Activated CD8-positive, alpha-beta memory T cell treated with anti-CD3 and anti-CD28 coated beads, Interleukin-2, amount 50 U/mL, for 1 hour (primary cell): Measurements from ENCODE around the gene ABI1.
A peak's percentile ranks its signal among the peaks of the same experiment; 100 is the strongest.

Experiments
- DNase-seq: peaks from one replicate; pipeline ENCODE4 v3.0.0-alpha.2; 2020; ENCODE audit errors: extremely low read depth

The ABI1 gene

DNA sequence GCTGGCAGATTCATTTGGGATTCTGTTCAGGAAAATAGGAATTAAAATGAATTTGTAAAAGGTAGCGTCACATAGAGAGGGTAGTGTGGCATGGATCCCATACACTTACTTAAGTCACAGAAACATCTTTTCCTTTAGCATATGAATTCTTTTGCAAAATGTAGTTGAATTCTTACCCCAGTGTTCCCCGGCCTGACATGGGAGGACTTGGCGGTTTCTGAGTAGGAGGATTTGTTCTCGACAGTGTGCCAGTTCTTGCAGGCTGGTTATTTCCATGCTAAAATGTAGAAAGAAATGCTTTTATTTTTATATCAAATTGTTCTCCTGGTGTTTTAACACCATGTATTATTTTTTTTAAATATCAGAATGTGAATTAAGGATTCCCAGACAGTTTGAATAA, 90.7 kb downstream of the ABI1 start:
- no peak for DNase-seq

DNA sequence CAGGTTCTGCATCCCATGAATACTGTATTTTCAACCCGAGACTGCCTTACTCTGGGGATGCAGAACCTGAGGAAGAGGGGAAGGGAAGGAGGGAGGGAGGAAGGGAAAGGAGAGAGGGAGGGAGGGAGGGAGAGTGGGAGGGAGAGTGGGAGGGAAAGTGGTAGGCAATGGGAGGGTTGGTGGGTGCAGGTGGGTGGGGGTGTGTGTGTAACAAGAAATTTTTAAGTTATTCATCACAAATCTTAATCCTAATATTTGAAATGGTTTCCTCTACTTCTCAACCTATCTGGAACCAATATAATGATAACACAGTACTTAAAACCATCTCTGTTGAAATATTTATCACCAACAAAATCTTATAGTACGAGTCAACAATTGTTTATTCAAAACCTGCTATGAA, 95.2 kb downstream of the ABI1 start:
- no peak for DNase-seq

DNA sequence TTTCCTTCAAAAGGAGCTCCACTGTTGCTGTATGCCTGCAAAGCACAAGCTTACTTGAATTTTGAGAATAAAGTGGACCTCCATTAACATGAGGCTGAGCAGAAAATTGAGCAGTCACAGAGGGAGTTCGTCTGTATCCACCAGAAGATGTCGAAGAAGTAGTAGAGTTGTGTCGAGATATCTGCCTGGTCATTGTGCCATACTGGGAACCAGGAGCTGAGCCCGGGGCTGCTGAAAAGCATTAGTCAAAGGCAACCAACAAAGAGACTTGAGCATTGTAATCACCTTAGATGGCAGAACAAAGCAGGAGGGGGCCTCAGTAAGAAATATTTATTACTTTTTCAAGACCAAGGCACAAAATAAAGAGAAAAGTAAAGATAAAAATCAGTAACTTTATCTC, 101.8 kb downstream of the ABI1 start:
- no peak for DNase-seq

- no peak for DNase-seq
Observed at GRCh38 chr10:26755443-26755903, 105.3 kb downstream of the ABI1 start.

- no peak for DNase-seq
Observed at GRCh38 chr10:26746061-26746460, 114.7 kb downstream of the ABI1 start.

GRCh38 chr10:26743841-26744240, 116.9 kb downstream of the ABI1 start:
- no peak for DNase-seq

GRCh38 chr10:26743091-26743490, 117.7 kb downstream of the ABI1 start:
- DNase-seq, result no peak

DNA sequence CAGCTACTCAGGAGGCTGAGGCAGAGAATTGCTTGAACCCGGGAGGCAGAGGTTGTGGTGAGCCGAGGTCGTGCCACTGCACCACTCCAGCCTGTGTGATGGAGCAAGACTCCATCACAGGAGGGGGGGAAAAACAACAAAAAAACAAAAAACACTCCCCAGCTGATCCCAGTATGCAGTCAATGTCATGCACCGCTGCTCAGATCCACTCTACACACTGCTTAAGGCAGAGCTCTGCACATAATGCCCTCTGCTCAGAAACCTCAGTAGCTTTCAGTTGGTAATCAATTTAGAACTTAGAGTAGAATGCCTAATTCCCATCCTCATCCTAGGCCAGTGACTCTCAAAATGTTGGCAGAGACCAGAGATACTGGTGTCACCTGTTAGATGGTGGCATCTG, 119.4 kb downstream of the ABI1 start:
- no peak for DNase-seq

DNA sequence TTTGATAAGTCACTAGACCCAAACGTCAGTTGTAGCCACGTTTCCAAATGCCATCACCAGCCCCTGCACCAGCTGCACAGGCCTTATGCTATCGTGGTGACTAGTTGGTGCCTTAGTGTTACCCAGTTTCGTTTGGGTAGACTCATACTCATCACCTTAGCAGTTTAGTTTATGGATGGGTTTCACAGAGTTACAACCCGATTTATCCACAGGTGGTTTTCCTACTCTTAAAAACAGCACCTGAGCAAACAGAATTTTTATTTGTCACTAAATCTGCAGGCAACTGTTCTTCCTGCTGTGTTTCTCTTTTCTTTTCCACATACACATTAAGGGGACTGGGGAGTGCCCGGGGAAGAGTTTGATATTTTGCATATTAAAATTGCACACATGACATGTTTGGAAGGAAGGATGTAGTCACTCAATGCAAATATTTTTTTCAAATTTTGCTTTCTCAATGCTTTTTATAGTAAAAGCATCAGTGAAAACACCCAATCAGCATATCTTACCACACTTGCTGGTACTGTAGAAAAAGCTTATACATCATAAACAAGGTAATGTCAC, 121.6 kb downstream of the ABI1 start:
- DNase-seq, result no peak

DNA sequence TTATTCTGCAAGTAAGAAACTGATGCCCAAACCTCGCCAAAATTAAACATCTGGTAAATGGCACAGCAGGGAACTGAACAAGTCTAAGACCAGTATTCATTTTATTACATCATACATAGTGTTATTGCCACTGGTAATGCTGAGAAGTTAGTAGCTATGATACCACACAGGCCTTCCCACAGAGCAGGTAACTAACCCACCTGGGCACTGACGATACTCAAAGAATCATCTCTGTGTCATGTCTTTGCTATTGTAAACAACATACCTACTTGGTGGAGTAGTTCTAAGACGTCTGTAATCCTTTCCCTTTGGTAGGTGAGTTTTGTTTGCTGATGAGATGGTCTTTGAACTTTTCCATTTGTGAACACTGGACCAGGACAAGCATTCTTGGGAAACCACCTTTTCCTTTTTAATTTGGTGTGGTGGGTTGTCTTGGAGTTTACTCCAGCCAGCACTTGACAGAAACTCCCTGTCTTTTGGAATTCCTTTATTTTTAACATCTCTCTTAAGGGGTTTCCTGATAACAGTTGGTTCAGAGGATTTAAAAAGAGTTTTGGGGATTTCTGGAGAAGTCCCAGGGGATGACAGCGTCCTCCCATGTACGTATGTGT, 122.4 kb downstream of the ABI1 start:
- DNase-seq, result no peak

DNA sequence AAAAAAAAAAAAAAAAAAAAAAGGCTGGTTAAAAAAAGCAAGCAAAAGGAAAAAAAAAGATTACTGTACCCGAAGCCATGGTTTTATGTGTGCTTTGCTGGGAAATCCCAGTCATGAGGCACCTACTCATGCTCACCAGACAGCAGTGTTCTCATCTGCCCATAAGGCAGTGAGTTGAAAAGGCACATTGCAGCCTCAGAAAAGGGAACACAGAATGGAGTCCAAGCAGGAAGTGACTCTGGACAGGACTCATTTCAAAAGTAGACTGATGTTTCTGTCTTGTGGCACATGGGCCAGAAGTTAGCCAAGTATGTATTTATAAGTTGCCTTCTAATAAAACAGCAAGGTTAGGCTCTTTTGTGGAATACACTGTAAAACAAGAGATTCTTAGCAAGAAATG, 123.0 kb downstream of the ABI1 start:
- no peak for DNase-seq

- DNase-seq, result no peak
Observed at GRCh38 chr10:26735435-26735834, 125.3 kb downstream of the ABI1 start.

- DNase-seq, result no peak
Observed at GRCh38 chr10:26733750-26734568, 126.8 kb downstream of the ABI1 start.

- DNase-seq, result no peak
Observed at GRCh38 chr10:26730552-26730951, 130.2 kb downstream of the ABI1 start.

- DNase-seq, result no peak
Observed at GRCh38 chr10:26729395-26729794, 131.4 kb downstream of the ABI1 start.

GRCh38 chr10:26728957-26729356, 131.8 kb downstream of the ABI1 start:
- no peak for DNase-seq

- no peak for DNase-seq
Observed at GRCh38 chr10:26727005-26727404, 133.8 kb downstream of the ABI1 start.

DNA sequence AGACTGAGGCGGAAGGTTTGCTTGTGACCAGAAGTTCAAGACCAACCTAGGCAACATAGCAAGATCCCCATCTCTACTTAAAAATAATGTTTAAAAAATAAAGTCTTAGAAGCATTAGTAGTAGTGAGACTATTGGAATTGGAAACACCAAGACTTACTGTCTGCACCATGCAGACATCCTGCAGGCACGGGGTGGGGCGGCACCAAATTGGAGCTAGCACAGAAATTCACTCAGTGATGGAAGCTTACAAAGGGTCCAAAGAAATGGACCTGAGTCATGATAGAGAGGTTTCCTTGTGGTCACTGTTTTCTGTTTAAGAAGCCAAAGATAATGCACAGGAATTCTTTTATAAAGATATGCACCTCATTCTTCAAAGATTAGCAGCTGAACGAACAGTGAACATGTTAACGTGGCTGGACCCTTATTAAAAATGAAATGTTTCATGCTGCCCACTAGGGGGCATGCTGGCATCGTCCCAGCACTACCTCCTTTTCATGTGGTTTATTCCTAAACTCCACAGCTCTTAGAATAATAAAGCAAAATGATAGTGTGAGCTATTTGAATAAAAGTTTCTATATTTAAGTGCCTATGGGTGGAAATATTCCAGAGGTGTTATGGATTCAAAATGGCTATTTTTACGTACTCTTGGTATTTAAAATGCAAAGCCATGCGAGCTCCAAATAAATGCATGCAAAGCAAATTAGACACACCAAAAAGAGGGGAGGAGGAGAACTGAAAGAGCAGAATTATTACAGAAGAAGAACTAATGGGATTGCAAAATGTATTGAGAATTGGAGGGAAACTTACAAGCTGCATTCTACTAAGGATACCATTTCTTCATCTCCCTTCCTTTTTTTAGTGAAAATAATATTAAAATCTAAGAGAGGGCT, 134.7 kb downstream of the ABI1 start:
- DNase-seq, result no peak

- no peak for DNase-seq
Observed at GRCh38 chr10:26723016-26723415, 137.7 kb downstream of the ABI1 start.

GRCh38 chr10:26721561-26721960, 139.2 kb downstream of the ABI1 start:
- peak; percentile 4 for DNase-seq

GRCh38 chr10:26717476-26717875, 143.3 kb downstream of the ABI1 start:
- DNase-seq, result no peak

GRCh38 chr10:26715137-26715487, 145.6 kb downstream of the ABI1 start:
- DNase-seq, result no peak
